ENCODE results near the gene PLOD1.
"Not testable (repeated sequence)": the region's sequence is repeated elsewhere in the genome, so short reads cannot be mapped to it uniquely, and the experiment has no call there.

The PLOD1 gene

DNA sequence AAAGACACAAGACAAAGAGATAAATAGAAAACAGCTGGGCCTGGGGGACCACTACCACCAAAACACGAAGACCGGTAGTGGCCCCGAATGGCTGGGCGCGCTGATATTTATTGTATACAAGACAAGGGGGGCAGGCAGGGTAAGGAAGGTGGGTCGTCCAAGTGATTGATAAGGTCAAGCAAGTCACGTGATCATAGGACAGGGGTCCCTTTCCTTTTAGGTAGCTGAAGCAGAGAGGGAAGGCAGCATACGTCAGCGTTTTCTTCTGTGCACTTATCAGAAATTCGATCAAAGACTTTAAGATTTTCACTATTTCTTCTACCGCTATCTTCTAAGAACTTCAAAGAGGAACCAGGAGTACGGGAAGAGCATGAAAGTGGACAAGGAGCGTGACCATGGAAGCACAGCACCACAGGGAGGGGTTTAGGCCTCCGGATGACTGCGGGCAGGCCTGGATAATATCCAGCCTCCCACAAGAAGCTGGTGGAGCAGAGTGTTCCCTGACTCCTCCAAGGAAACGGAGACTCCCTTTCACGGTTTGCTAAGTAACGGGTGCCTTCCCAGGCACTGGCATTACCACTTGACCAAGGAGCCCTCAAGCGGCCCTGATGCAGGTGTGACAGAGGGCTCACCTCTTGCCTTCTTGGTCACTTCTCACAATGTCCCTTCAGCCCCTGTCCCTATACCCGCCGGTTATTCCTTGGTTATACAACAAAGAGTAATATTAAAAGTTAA lies 21.9 kb upstream of the PLOD1 start:
- DNase-seq, result not testable (repeated sequence)

DNA sequence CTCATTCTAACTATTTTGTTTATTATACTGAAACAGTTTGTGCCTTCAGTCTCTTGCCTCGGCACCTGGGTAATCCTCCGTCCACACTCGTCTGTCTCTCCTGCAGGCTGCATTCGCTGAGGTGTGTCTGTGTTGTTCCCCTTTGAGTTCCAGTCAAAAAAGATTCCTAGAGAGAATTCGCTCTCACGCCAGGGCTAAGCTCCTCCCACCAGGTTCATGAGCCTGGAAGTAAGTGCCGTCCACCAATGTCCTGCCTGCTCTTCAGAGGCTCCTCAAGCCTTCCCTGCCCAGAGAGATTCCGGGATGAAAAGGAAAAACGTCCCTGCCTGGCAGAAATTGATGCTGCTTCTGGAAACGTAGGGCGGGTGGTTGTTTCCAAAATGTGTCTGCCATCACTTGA lies 21.2 kb upstream of the PLOD1 start:
- no peak for DNase-seq

DNA sequence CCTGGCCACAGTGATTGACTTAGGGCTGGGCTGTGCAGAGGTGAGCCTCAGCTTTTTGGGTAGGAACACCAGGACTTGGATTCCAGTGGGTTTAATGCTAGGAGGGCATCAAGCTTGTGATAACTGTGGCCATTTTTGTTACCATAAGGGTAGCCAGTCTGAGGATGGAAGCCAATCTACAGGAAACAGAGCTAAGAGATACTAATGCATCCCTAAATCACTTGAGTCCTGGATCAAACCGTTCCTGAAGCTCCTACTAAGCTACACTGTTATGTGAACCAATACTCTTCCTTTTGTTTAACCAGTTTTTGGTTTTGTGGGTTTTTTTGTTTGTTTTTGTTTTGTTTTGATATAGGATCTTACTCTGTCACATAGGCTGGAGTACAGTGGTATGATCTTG lies 20.5 kb upstream of the PLOD1 start:
- DNase-seq, result no peak

DNA sequence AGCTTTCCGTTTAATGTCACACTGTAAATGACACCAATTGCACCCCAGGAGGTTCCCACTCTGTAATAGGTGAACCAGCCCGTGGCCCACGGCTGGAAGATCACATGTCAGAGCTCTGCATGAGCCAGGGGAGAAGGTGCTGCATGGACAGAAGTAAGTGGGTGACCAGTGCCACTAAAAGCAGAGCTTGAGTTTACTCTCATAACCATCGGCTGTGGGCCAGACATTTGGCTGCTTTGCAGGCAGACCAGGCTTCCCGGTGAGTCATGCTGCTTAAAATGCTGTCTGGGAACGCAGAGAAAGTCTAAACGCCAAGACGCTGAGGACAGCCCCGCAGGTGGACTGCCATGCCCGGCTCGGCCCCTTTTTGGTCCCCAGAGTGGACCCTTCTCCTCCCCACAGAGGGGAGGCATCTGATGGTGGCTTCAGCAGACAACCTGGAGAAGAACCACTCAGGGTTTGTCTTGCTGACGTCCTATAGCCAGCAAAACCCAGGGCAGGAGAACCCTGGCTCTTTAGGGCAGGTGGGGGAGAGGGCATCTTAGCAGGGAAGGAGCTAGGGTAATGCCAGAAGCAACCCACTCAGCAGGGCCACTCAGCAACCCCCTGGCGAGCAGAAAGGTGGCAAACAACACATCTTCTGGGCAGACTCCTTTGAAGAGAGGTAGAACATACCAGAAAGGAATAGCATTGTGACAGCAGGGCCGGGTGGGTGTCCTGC lies 15.6 kb upstream of the PLOD1 start:
- DNase-seq, result no peak

DNA sequence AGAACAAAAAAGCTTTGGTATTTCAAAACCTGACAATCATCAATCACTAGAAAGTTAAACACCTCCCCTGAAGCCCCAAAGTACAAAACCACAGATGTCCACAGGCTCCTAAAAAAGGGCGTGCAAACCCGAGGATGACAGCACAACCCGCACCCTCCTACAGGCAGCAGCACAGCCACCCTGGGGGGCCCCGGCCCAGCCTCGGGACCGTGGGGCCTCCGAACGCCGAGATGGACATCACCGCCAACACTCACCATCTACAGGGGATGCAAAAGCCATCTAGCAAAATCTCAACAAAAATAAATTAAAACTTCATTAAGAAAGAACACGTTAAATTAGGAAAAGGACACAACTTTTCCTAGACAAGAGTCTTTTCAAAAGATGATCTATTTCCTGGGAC lies 14.9 kb upstream of the PLOD1 start:
- no peak for DNase-seq

DNA sequence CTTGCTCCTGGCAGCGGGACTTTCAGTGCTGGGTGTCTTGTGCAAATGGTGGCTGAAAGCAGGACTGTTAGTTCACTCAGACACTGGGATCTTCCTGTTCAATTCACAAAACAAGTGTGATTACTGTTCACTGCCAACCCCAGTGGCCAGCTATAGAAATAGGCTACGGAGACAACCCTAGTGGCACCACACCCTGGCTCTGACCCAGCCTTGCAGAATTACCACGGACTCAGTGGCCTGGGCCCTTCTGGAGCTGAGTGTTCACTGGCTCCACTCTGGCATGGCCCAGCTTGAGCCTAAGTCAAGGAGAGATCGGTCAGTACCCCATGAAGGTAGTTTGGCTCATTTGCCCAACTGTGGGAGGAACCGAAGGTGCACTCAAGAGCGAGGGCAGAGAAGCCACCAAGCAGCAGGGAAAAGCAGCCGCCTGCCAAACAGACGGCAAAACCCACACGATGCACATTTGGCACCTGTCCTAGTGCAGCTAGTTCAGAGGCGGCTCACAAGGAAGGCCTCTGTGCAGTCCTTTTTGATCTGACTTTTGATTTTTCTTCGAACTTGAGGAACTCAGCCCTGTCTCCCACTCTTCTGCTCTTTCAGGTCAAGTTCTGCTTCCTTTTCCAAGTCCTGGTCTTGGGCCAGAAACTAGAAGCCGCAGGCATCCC lies 14.1 kb upstream of the PLOD1 start:
- no peak for DNase-seq

DNA sequence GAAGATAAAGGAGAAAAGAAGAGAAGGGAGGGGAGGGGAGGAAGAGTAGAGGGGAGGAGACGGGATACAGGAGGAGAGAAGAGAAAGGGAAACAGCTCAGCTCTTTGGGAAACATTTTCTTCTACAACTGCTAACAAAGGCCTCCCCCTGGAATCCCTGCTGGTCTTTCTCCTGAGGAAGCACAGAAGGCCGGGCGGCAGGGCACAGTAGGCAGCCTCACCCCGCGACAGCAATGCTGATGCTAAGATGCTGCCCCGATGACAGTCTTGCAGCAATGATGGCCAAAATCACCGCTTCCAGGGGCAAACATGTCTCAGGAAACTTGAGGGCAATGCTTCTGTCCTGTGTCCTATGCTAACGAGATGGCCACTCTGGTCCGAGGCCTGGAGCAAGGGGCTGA lies 13.5 kb upstream of the PLOD1 start:
- DNase-seq, result no peak

DNA sequence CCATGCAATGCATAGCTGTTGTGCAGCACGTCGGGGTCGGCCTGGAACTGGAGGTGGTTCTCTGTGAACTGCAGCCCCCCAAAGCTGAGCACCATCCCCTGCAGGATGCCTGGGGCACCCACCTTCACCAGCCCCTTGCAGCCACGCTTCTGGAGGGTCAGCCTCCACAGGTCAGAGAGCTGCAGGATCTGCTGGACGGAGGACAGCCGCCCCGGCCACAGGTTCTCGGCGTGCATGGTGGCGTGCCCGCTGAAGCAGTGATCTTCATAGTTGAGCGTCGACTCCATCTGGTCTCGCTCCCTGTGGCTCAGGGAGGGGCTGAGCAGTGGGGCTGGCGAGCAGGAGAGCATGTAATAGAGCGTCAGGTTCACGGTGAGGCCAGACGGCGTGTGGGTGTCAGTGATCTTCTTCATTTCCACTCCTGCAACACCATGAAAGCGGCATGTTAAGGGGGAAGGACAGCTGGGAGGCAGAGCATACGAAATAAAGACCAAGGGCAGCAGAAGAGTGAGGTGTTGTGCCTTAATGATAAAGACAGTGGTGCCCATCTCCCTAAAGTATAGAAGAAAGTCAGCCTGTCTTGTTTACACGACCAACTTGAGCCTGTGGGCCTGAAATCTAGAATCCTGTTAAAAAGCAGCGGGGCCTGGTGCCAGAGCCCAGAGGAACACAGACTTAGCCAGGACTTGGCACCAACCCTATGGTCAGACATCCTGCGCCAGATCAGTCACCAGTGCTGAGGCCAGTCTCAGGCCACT lies 11.3 kb upstream of the PLOD1 start:
- DNase-seq, result no peak

DNA sequence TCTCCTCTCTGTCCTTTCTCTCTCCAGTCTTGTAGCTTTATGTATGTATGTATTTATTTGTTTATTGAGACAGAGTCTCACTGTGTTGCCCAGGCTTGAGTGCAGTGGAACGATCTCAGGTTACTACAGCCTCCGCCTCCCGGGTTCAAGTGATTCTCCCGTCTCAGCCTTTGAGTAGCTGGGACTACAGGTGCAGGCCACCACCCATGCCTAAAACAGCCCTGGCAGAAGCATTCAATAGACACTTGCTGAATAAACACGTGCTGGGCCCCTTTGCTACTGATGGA lies 10.7 kb upstream of the PLOD1 start:
- DNase-seq, result no peak

DNA sequence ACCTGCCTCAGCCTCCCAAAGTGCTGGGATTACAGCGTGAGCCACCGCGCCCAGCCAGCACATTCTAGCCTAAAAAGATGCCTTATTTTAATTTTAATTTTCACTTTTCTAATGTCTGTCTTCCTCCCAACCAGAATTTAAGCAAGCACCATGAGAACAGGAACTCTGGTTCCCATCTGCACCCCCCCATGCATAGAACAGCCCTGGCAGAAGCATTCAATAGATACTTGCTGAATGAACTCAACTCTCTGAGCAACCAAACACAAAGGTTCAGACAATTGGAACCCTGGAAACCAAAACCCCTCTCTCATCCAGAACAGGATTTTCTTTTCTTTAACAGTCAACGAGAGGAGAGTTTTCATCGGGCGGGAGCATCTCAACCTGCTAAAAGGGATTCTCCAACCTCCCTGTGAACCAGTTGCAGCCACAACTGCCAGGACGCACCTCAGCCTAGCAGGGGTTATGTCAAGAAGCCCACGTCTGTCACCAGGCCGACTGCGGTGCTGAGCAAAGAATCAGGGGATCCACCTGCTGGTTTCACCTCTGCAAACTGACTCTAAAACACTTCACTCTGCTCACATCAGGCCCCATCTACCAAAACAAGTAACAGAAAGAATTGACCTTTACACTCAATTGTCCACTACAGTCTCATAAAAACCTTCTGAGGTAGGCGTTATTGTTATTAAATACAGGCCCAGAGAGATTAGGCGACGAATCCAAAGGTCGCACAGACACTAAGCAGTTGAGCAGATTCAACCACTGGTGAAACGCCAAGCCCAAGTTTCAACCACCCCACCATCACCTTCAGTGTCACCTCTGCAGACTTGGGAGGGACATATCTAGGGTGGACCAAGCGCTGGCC lies 10.0 kb upstream of the PLOD1 start:
- no peak for DNase-seq

DNA sequence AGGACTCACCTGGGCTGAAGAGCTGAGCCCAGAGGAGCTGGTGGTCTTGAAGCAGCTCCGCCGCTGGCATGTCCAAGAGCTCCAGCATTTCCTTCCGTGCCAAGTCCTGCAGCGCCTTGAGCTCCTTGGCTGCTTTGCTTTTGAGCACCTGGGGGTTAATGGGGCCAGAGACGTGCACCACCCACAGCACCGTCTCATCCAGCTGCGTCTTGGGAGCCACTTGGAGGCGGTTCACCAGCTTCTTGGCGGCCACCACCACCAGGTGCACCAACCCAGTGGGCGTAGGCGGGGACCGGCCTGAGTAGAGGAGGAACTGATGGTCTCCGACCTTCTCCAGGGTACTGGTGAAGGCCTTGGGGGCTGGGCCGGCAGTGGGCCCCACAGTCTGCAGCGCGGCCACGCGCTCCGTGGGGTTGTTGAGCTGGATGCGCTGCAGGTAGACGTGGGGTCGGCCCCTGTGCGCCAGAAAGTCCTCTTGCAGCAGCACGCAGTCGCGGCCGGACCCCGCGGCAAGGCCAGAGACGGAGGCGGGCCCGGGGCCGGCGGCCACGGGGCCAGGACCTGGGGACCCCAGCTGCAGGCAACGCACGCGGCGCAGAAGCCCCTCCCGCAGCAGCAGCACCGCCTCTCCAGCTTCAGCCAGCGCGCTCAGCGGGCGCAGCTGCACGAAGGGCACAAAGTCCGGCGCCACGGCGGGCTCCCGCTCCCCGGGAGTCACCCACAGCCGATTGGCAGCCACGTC lies 9.2 kb upstream of the PLOD1 start:
- DNase-seq, result not testable (repeated sequence)

DNA sequence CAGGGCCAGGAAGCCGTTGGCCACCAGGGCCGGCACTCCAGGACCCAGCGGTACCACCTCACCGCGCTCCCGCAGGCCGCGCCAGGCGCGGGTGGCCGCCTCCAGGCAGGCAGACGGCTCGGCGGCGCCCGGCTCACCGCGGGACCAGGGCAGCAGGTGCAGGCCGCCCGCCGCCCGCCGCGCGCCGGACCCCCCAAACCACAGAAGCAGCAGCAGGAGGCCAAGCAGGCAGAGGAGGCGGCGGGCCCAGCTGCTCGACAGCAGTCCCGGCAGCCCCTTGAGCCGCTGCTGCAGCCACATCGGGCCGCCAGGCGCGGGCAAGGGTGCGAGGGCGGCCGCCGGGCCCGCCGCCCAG lies 8.6 kb upstream of the PLOD1 start:
- DNase-seq, result peak in 1 of 3 donors; percentile 16

DNA sequence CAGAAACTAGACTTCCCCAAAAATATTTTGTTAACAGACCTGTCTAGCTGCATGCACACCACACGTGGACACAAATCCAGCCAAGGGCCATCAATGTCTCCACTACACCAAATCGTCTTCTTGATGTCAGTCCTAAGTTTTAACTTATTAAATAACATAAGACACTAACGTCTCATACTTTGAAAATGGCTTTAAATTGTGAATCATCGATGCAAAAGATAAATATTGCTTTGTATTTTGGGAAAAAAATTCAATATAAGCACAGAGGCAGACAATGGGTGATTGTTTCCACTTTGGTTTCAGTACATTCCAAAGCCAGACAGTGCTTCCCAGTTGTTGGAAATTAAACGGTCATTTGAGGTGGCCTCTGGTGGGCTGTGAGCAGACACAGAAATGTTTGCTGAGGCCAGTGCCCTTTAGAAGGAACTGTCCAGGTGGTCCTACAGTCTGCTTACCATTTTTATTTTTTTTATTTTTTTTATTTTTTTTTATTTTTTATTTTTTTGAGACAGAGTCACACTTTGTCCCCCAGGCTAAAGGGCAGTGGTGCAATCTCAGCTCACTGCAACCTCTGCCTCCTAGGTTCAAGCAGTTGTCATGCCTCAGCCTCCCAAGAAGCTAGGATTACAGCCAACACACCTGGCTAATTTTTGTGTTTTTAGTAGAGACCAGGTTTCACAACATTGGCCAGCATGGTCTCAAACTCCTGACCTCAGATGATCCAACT lies 6.5 kb upstream of the PLOD1 start:
- DNase-seq, result no peak

DNA sequence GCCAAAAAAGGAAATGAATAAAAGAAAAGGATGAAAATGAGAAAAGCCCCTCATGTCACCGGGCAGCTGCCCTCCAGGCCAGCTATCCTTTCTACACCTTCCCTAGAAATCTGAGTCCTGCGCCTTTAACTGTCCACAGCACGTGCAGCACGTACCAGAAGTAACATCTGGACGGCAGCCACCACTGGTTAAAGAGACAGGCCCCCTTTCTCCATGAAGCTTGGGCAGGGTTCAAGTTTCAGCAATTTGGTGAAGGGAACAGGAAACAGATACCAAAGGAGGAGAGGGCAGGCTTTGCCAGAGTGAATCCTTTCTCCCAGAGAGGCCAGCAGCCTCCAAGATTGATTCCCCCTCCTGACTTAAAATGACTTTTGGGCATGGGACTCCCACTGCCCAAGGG lies 4.7 kb upstream of the PLOD1 start:
- DNase-seq, result peak in 1 of 3 donors; percentile 19

DNA sequence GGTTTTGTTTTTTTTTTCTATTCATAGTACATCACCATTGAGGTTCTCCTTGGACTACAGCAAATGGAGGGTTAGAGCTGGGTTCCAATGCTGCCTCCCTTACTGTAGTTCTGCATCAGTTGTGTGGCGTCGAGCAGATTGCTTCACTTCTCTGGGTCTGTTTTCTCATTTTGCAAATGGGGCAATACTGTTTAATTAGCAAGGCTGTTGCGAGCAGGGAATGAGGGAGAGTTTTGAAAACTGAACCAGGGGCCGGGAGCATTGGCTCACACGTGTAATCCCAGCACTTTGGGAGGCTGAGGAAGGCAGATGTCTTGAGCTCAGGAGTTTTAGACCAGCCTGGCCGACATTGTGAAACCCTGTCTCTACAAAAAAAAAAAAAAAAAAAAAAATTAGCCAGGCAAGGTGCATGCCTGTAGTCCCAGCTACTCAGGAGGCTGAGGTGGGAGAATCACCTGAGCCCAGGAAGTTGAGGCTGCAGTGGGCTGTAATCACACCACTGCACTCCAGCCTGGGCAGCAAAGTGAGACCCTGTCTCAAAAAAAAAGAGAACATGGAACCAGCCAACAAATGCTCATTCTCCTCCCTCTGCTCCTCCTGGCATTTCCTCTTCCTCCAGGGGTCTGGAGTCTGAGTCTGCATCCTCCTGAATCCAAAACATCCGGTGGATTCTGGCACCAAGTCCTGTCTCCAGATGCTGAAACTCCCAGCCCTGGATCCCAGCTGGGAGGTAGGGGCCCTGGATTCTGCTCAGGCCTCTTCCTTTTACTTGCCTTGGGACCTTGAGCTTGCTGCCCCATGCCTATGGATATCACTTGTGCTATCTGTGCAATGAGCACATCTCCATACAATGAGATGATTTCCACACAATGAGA lies 3.7 kb upstream of the PLOD1 start:
- no peak for DNase-seq

DNA sequence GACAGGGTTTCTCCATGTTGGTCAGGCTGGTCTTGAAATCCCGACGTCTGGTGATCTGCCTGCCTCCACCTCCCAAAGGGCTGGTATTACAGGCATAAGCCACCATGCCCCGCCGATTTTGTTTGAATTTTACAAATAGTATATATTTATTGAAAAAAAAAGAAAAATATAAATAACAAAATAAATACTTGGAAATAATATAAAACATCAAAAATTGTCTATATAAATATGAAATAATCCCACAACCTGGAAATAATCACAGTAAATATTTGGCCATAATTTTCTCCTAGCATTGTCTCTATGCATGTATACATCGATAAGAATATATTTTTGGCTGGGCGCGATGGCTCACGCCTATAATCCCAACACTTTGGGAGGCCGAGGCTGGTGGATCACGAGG lies 2.7 kb upstream of the PLOD1 start:
- DNase-seq, result no peak

DNA sequence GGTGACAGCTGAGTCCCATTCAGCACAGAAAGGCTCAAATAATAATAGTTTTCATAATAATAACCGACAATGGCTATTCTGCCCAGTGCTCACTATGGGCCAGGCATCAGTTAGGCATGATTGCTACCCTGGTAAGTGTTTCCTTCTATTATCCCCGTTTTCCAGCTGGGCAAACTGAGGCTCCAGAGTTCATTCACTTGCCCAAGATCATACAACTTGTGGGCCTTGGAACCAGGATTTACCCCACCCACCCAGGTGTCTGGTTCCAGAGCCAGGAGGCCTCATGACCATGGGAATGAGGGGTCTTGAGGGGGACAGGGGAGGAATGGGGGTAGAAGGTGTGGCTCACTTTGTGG lies 518 bp downstream of the PLOD1 start:
- DNase-seq, result no peak

DNA sequence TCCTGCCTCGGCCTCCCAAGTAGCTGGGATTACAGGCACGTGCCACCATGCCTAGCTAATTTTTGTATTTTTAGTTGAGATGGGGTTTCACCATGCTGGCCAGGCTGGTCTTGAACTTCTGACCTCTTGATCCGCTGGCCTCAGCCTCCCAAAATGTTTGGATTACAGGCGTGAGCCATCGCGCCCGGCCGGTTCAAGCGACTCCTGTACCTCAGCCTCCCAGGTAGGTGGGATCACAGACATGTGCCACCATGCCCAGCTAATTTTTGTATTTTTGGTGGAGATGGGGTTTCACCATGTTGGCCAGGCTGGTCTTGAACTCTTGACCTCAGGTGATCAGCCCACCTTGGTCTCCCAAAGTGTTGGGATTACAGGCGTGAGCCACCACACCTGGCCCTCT lies 1.2 kb downstream of the PLOD1 start:
- not testable (repeated sequence) for DNase-seq

DNA sequence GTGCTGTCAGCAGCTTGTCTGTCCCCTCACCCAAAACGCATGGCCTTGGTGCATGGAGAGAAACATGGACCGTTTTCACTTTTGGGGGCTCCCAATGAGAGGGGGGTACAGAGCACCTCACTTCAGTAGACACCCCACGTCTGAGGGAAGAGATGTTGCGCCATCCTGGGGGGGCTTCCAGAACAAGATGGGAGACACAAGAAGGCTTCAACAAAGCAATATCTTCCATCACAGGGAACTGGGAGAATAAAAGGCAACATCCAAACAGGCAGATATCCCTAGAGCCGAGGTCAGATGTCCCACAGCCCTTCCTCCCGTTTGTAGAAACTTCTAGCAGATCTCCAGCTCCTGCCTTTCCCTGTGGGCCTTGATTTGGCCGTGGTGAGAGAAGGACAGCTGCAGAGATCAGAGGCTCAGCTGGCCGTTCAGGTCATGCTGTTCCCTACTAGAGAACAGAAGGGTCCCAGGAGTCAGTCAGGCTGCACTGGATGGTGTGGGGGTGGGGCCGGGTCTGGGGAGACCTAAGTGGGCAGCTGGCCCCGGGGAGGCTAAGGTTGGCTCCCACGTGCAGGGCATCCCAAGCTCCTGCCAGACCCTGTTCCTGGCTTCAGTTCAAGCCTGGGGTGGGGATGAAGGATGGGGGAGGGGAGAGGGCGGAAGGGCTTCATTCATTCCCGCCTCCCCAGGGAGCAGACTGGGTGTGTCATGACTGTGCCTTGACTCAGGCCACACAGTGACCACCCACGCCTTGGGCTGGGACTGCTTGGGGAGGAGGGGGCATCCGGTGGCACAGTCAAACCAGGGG lies 4.4 kb downstream of the PLOD1 start:
- no peak for DNase-seq

Measured in suppressor macrophage treated with lipopolysaccharide for 1 hour (primary cell).